Measurements from ENCODE around the gene CPNE4. TPM values are rescaled to one million over a fixed set of nuclear protein-coding genes. Genes with fewer than 3 reads are reported as not detected.

CPNE4 gene
- total RNA-seq, 1 experiment from 2014 or later: 31.1 TPM

GRCh38 chr3:131811481-131811880, 223.3 kb downstream of the CPNE4 start:
- TF ChIP-seq CTCF (IDR thresholded peaks at IDR 0.05; ENCODE audit: unreplicated experiment): no peak
- DNase-seq: no peak
- no peak overlapping the region for H3K4me3 Mint-ChIP-seq (ENCODE audit: low read depth, unreplicated experiment)
- intact Hi-C loops (cut with micrococcal nuclease; ENCODE audit: unreplicated experiment): no loop called here
- CTCF ChIA-PET: no interaction called here
- H3K36me3 Mint-ChIP-seq (ENCODE audit: insufficient read depth, unreplicated experiment): no peaks in the 10 kb centered on the region
- H3K9me3 Mint-ChIP-seq (ENCODE audit: low read depth, unreplicated experiment): no peaks in the 10 kb centered on the region
- peaks cover 7% of the 10 kb centered on the region for H3K4me1 Mint-ChIP-seq (ENCODE audit: low read depth, unreplicated experiment)
- H3K27ac Mint-ChIP-seq (ENCODE audit: unreplicated experiment): no peak overlapping the region
- H3K27me3 Mint-ChIP-seq (ENCODE audit: unreplicated experiment): no peaks in the 10 kb centered on the region
- no TSS peak for BruUV-seq (replicated peaks)

- Mint-ChIP-seq H3K27ac (ENCODE audit: unreplicated experiment) (no peak overlapping the region), H3K4me1 (ENCODE audit: low read depth, unreplicated experiment) (peaks cover 7% of the 10 kb centered on the region)
These were observed 227.0 kb downstream of the CPNE4 start for GRCh38 chr3:131807822-131808221.

GRCh38 chr3:131806736-131807135, 228.1 kb downstream of the CPNE4 start:
- H3K27me3 Mint-ChIP-seq (ENCODE audit: unreplicated experiment): no peaks in the 10 kb centered on the region
- H3K4me1 Mint-ChIP-seq (ENCODE audit: low read depth, unreplicated experiment): no peaks in the 10 kb centered on the region
- CTCF ChIA-PET: interaction anchor here (0.7 kb wide), 1 partner anchor 340 kb away, joined by 4 read pairs; no protein-coding TSS in a partner anchor
- no peak for DNase-seq
- no TSS peak for BruUV-seq (replicated peaks)
- no peak for TF ChIP-seq CTCF (IDR thresholded peaks at IDR 0.05; ENCODE audit: unreplicated experiment)
- no peaks in the 10 kb centered on the region for H3K36me3 Mint-ChIP-seq (ENCODE audit: insufficient read depth, unreplicated experiment)
- no peak overlapping the region for H3K4me3 Mint-ChIP-seq (ENCODE audit: low read depth, unreplicated experiment)
- H3K27ac Mint-ChIP-seq (ENCODE audit: unreplicated experiment): no peak overlapping the region
- intact Hi-C loops (cut with micrococcal nuclease; ENCODE audit: unreplicated experiment): no loop called here
- H3K9me3 Mint-ChIP-seq (ENCODE audit: low read depth, unreplicated experiment): no peaks in the 10 kb centered on the region

More at GRCh38 chr3:131807822-131808221, 227.0 kb downstream of the CPNE4 start:
- Mint-ChIP-seq H3K9me3 (ENCODE audit: low read depth, unreplicated experiment) (no peaks in the 10 kb centered on the region), H3K36me3 (ENCODE audit: insufficient read depth, unreplicated experiment) (no peaks in the 10 kb centered on the region), H3K27me3 (ENCODE audit: unreplicated experiment) (no peaks in the 10 kb centered on the region), H3K4me3 (ENCODE audit: low read depth, unreplicated experiment) (no peak overlapping the region)
- intact Hi-C loops (cut with micrococcal nuclease; ENCODE audit: unreplicated experiment): no loop called here
- DNase-seq: no peak
- BruUV-seq (replicated peaks): no TSS peak
- no peak for TF ChIP-seq CTCF (IDR thresholded peaks at IDR 0.05; ENCODE audit: unreplicated experiment)
- CTCF ChIA-PET: interaction anchor here (0.6 kb wide), 1 partner anchor 1672 kb away, joined by 5 read pairs; no protein-coding TSS in a partner anchor

- Mint-ChIP-seq H3K4me3 (ENCODE audit: low read depth, unreplicated experiment) (no peak overlapping the region), H3K9me3 (ENCODE audit: low read depth, unreplicated experiment) (no peaks in the 10 kb centered on the region), H3K4me1 (ENCODE audit: low read depth, unreplicated experiment) (no peaks in the 10 kb centered on the region), H3K36me3 (ENCODE audit: insufficient read depth, unreplicated experiment) (no peaks in the 10 kb centered on the region), H3K27me3 (ENCODE audit: unreplicated experiment) (no peaks in the 10 kb centered on the region), H3K27ac (ENCODE audit: unreplicated experiment) (no peak overlapping the region)
- CTCF ChIA-PET: no interaction called here
- BruUV-seq (replicated peaks): no TSS peak
- DNase-seq: no peak
- intact Hi-C loops (cut with micrococcal nuclease; ENCODE audit: unreplicated experiment): no loop called here
- no peak for TF ChIP-seq CTCF (IDR thresholded peaks at IDR 0.05; ENCODE audit: unreplicated experiment)
These were observed 230.2 kb downstream of the CPNE4 start for GRCh38 chr3:131804565-131805133.
